T-helper 2 cell treated with Interferon-gamma antibody and Interleukin-4, amounts not matched to agents 5 μg/mL and 100 μg/mL, for 36 hours (primary cell): Measurements from ENCODE around the gene ZYX.

Source experiments
- DNase-seq: peaks from one replicate; pipeline ENCODE4 v3.0.0; 2021; ENCODE audit warnings: low spot score
- H3K27ac Mint-ChIP-seq: one replicate; pipeline ENCODE4 v1.8.0; 2021; ENCODE audit warnings: mild to moderate bottlenecking, mixed read lengths
- H3K27me3 Mint-ChIP-seq: one replicate; pipeline ENCODE4 v1.8.0; 2021; ENCODE audit warnings: low read depth, mixed read lengths
- H3K36me3 Mint-ChIP-seq: one replicate; pipeline ENCODE4 v1.8.0; 2021; ENCODE audit warnings: low read depth, mixed read lengths
- H3K4me1 Mint-ChIP-seq: one replicate; pipeline ENCODE4 v1.8.0; 2021; ENCODE audit warnings: low read depth, mixed read lengths
- H3K4me3 Mint-ChIP-seq: one replicate; pipeline ENCODE4 v1.8.0; 2022; ENCODE audit warnings: mild to moderate bottlenecking, moderate library complexity, mixed read lengths
- H3K9me3 Mint-ChIP-seq: one replicate; pipeline ENCODE4 v1.8.0; 2021; ENCODE audit warnings: mixed read lengths

The ZYX gene

DNA sequence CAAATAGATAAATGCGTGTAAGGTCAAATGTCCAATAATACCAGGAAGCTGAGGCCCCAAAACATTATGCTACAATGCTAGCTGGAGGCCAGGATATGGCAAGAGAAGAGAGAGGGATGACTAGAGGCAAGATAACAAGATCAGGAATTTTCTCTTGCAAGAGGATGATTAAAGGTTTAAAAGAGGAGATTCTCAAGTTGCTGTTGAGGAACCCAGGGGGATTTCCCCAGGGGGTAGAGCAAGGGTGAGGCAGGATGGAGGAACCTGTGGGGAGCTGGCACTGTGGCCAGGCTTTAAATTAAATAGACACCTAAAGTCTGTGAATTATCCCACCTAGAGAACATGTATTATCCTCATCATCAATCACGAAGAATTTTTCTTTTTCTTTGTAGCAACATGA lies 58.7 kb downstream of the ZYX start:
- no peak overlapping the region for H3K4me3 Mint-ChIP-seq
- no peak for DNase-seq
- no peaks in the 10 kb centered on the region for H3K9me3 Mint-ChIP-seq
- H3K27ac Mint-ChIP-seq: no peak overlapping the region
- H3K36me3 Mint-ChIP-seq: no peaks in the 10 kb centered on the region
- H3K27me3 Mint-ChIP-seq: peaks cover 4% of the 10 kb centered on the region
- peaks cover 10% of the 10 kb centered on the region for H3K4me1 Mint-ChIP-seq
